GM10266 (cell line): ENCODE data around the gene ARL3.
A peak's percentile ranks its signal among the peaks of the same experiment; 100 is the strongest.

ENCODE experiments used
- DNase-seq: peaks from one replicate; pipeline ENCODE4 v3.0.0; 2012; ENCODE audit errors: extremely low spot score
- CTCF ChIP-seq: IDR thresholded peaks from 2 replicates; pipeline ENCODE4 v1.5.1; 2012; ENCODE audit warnings: mild to moderate bottlenecking, low read depth; ENCODE audit not compliant: control insufficient read depth, insufficient read depth; ENCODE audit errors: missing control alignments

Gene ARL3

GRCh38 chr10:102757323-102757722, 43.1 kb upstream of the ARL3 start:
- no peak for TF ChIP-seq CTCF
- no peak for DNase-seq

GRCh38 chr10:102753718-102754117, 39.5 kb upstream of the ARL3 start:
- no peak for TF ChIP-seq CTCF
- no peak for DNase-seq

GRCh38 chr10:102752934-102753664, 38.9 kb upstream of the ARL3 start:
- peak; percentile 54 for TF ChIP-seq CTCF
- DNase-seq, result peak; percentile 38

GRCh38 chr10:102752266-102752930, 38.2 kb upstream of the ARL3 start:
- no peak for TF ChIP-seq CTCF
- no peak for DNase-seq

- DNase-seq, result no peak
- no peak for TF ChIP-seq CTCF
Observed at GRCh38 chr10:102745157-102745556, 31.0 kb upstream of the ARL3 start.

- DNase-seq, result no peak
- no peak for TF ChIP-seq CTCF
Observed at GRCh38 chr10:102744374-102745051, 30.3 kb upstream of the ARL3 start.
